IMR-90 (cell line): ENCODE data around the gene TCF4.

Source experiments
- CEBPB ChIP-seq: IDR thresholded peaks from 2 replicates; pipeline ENCODE4 v1.6.1; 2012; ENCODE audit warnings: low read depth, low read length, improper control_type of control experiment
- FOS ChIP-seq: fragments of 150-350 bp; IDR thresholded peaks from 2 replicates; pipeline ENCODE4 v1.6.1; 2016; ENCODE audit warnings: low read depth, low read length
- MAFK ChIP-seq: IDR thresholded peaks from 2 replicates; pipeline ENCODE4 v1.6.1; 2012; ENCODE audit warnings: low read depth, low read length, improper control_type of control experiment
- MAZ ChIP-seq: IDR thresholded peaks from 2 replicates; pipeline ENCODE4 v1.6.1; 2012; ENCODE audit warnings: low read depth, mild to moderate bottlenecking, low read length, improper control_type of control experiment, moderate library complexity, borderline replicate concordance
- NFE2L2 ChIP-seq: fragments of 150-350 bp; IDR thresholded peaks from 2 replicates; pipeline ENCODE4 v1.6.1; 2016; ENCODE audit warnings: low read depth, mild to moderate bottlenecking, low read length
- POLR2A ChIP-seq: IDR thresholded peaks from 2 replicates; pipeline ENCODE4 v1.6.1; 2012; ENCODE audit warnings: mild to moderate bottlenecking, low read depth, low read length
- RAD21 ChIP-seq: IDR thresholded peaks from 2 replicates; pipeline ENCODE4 v1.6.1; 2012; ENCODE audit warnings: low read length, improper control_type of control experiment
- RCOR1 ChIP-seq: IDR thresholded peaks from 2 replicates; pipeline ENCODE4 v1.6.1; 2012; ENCODE audit warnings: mild to moderate bottlenecking, low read length, improper control_type of control experiment; ENCODE audit not compliant: insufficient replicate concordance
- RFX5 ChIP-seq: IDR thresholded peaks from 2 replicates; pipeline ENCODE4 v1.8.0; 2012; ENCODE audit warnings: low read depth, mild to moderate bottlenecking, low read length, moderate library complexity
- SMC3 ChIP-seq: fragments of 150-350 bp; IDR thresholded peaks from 2 replicates; pipeline ENCODE4 v1.6.1; 2016; ENCODE audit warnings: low read depth, mild to moderate bottlenecking, antibody characterized with exemption, low read length, moderate library complexity
- TF ChIP-seq, protein P1 (sequence below): fragments of 150-350 bp; IDR thresholded peaks from 2 replicates; pipeline ENCODE4 v1.6.1; 2017; ENCODE audit warnings: mild to moderate bottlenecking, antibody characterized with exemption, low read length, low read depth
- TF ChIP-seq, protein P2 (sequence below): conservative IDR thresholded peaks from 2 replicates; pipeline ENCODE4 v1.5.1; 2012; ENCODE audit warnings: mild to moderate bottlenecking, low read depth, low read length, improper control_type of control experiment
- TF ChIP-seq, protein P3 (sequence below): fragments of 150-350 bp; IDR thresholded peaks from 2 replicates; pipeline ENCODE4 v1.6.1; 2016; ENCODE audit warnings: low read depth, mild to moderate bottlenecking, low read length, moderate library complexity, borderline replicate concordance

DNA sequence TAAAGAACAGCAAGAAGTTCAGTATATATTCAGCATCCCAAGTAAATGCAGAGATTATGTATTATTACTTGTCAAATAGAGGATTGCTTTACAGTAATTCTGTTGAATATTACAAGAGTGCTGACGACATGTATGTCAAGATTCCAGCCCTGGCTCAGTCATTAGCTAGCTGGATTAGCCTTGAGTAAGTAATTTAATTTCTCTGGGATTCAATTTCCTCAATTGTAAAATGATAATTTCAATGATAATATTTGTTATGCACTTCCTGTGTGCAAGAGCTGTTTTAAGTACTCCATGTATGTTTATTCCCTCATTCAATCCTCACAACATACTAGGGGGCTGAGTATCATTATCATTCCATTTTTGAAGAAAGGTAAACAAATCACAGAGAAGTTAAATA, 44.0 kb downstream of the TCF4 start:
- TF ChIP-seq, protein P1, sequence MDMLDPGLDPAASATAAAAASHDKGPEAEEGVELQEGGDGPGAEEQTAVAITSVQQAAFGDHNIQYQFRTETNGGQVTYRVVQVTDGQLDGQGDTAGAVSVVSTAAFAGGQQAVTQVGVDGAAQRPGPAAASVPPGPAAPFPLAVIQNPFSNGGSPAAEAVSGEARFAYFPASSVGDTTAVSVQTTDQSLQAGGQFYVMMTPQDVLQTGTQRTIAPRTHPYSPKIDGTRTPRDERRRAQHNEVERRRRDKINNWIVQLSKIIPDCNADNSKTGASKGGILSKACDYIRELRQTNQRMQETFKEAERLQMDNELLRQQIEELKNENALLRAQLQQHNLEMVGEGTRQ = no peak
- TF ChIP-seq, protein P2, sequence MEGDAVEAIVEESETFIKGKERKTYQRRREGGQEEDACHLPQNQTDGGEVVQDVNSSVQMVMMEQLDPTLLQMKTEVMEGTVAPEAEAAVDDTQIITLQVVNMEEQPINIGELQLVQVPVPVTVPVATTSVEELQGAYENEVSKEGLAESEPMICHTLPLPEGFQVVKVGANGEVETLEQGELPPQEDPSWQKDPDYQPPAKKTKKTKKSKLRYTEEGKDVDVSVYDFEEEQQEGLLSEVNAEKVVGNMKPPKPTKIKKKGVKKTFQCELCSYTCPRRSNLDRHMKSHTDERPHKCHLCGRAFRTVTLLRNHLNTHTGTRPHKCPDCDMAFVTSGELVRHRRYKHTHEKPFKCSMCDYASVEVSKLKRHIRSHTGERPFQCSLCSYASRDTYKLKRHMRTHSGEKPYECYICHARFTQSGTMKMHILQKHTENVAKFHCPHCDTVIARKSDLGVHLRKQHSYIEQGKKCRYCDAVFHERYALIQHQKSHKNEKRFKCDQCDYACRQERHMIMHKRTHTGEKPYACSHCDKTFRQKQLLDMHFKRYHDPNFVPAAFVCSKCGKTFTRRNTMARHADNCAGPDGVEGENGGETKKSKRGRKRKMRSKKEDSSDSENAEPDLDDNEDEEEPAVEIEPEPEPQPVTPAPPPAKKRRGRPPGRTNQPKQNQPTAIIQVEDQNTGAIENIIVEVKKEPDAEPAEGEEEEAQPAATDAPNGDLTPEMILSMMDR = no peak
- TF ChIP-seq POLR2A (no peak), RAD21 (no peak), NFE2L2 (no peak), MAZ (no peak), SMC3 (no peak), RFX5 (no peak), RCOR1 (no peak), CEBPB (no peak), FOS (no peak), MAFK (no peak)
- TF ChIP-seq, protein P3, sequence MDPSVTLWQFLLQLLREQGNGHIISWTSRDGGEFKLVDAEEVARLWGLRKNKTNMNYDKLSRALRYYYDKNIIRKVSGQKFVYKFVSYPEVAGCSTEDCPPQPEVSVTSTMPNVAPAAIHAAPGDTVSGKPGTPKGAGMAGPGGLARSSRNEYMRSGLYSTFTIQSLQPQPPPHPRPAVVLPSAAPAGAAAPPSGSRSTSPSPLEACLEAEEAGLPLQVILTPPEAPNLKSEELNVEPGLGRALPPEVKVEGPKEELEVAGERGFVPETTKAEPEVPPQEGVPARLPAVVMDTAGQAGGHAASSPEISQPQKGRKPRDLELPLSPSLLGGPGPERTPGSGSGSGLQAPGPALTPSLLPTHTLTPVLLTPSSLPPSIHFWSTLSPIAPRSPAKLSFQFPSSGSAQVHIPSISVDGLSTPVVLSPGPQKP = no peak
